Left lung (tissue), 10 donors: Measurements from ENCODE around the gene OR1J4. TPM values are rescaled to one million over a fixed set of nuclear protein-coding genes. Genes with fewer than 3 reads are reported as not detected.

Experiments used
- ATAC-seq: fragments of 200-7000 bp; cut with Tn5 transposase; one replicate; pipeline ENCODE4 v1.9.1; 2020; ENCODE audit warnings: moderate library complexity
- DNase-seq, 4 donors: peaks; one replicate each; pipeline ENCODE4 v3.0.0-alpha.2; 2013 to 2020
- H3K27ac ChIP-seq, 2 donors: fragments of 200-600 bp; sonication (generic) in 1 of 2; one replicate each; pipeline versions ENCODE4 v1.5.0 to v1.8.0; 2020 to 2021
- H3K27me3 ChIP-seq, 2 donors: fragments of 200-600 bp; sonication (generic) in 1 of 2; one replicate each; pipeline versions ENCODE4 v1.5.0 to v1.8.0; 2020 to 2021
- H3K36me3 ChIP-seq, 2 donors: fragments of 200-600 bp; sonication (generic) in 1 of 2; one replicate each; pipeline versions ENCODE4 v1.5.0 to v1.8.0; 2020 to 2021
- H3K4me1 ChIP-seq, 2 donors: fragments of 200-600 bp; one replicate each; pipeline ENCODE4 v1.8.0; 2021
- H3K4me3 ChIP-seq, 2 donors: fragments of 200-600 bp; sonication (generic) in 1 of 2; one replicate each; pipeline versions ENCODE4 v1.5.0 to v1.8.0; 2020 to 2021; ENCODE audit warnings: mild to moderate bottlenecking in 1 of 2
- H3K9me3 ChIP-seq, 2 donors: fragments of 200-600 bp; sonication (generic) in 1 of 2; one replicate each; pipeline versions ENCODE4 v1.5.0 to v1.8.0; 2020 to 2021
- intact Hi-C, 2 donors: fragments of 100-400 bp; cut with DNase I; formaldehyde crosslinking; loops; one replicate each; pipeline versions ENCODE4 v1.11.2 to v1.14.2; 2022
- polyA plus RNA-seq, 6 donors: library from polyadenylated mRNA; unstranded; fragments of 120-200 nt; gene quantifications; one replicate each; pipeline ENCODE4 v1.2.1, GENCODE V29; 2013; ENCODE audit not compliant: insufficient read length in 6 of 6
- total RNA-seq, 2 donors: library from RNA; stranded (reverse); fragmentation: NEBNext Ultra II Directional; extraction: Animal tissue kit (Norgen Biotek cat#: 25700); gene quantifications; one replicate each; pipeline ENCODE4 v1.2.1, GENCODE V29; 2021
- TF ChIP-seq, protein P1 (sequence below), 2 donors: fragments of 200-600 bp; sonication (generic) in 1 of 2; IDR thresholded peaks; one replicate each; pipeline versions ENCODE4 v1.5.0 to v1.8.0; 2021; ENCODE audit warnings: antibody characterized with exemption in 2 of 2
- donor health status: DM: no; HTN: yes; CAD: no.
- donor health status: DM: no; HTN: no; CAD: no.

OR1J4 gene
- total and polyA plus RNA-seq, 8 donors: not detected

- ATAC-seq (no peak), DNase-seq (no peak)
- intact Hi-C loops: no loop called here
- TF ChIP-seq, protein P1, sequence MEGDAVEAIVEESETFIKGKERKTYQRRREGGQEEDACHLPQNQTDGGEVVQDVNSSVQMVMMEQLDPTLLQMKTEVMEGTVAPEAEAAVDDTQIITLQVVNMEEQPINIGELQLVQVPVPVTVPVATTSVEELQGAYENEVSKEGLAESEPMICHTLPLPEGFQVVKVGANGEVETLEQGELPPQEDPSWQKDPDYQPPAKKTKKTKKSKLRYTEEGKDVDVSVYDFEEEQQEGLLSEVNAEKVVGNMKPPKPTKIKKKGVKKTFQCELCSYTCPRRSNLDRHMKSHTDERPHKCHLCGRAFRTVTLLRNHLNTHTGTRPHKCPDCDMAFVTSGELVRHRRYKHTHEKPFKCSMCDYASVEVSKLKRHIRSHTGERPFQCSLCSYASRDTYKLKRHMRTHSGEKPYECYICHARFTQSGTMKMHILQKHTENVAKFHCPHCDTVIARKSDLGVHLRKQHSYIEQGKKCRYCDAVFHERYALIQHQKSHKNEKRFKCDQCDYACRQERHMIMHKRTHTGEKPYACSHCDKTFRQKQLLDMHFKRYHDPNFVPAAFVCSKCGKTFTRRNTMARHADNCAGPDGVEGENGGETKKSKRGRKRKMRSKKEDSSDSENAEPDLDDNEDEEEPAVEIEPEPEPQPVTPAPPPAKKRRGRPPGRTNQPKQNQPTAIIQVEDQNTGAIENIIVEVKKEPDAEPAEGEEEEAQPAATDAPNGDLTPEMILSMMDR (IDR thresholded peaks at IDR 0.05): no peak
- Histone ChIP-seq H3K27ac (no peak overlapping the region), H3K36me3 (no peaks in the 10 kb centered on the region), H3K9me3 (peaks cover 0 to 4% of the 10 kb centered on the region in 2 donors), H3K4me3 (no peak overlapping the region), H3K27me3 (no peaks in the 10 kb centered on the region), H3K4me1 (no peaks in the 10 kb centered on the region)
These were observed 43.3 kb downstream of the OR1J4 start for GRCh38 chr9:122562134-122562760.

GRCh38 chr9:122567901-122568300 lies 49.0 kb downstream of the OR1J4 start:
- DNase-seq (no peak), ATAC-seq (no peak)
- Histone ChIP-seq H3K9me3 (peaks cover 0 to 4% of the 10 kb centered on the region in 2 donors), H3K36me3 (no peaks in the 10 kb centered on the region), H3K4me1 (no peaks in the 10 kb centered on the region), H3K27me3 (no peaks in the 10 kb centered on the region), H3K27ac (no peak overlapping the region), H3K4me3 (no peak overlapping the region)
- intact Hi-C loops: no loop called here
- TF ChIP-seq, protein P1 (IDR thresholded peaks at IDR 0.05): no peak

Other genes starting within 250 kb of the OR1J4 start
- 10 to 100 TPM; 12.9 to 16.3 TPM for gene PTGS1, start 148.1 kb upstream of the OR1J4 start, total RNA-seq
- gene PTGS1, start 148.1 kb upstream of the OR1J4 start, polyA plus RNA-seq: 1 to 10 TPM; 3.8 to 5.4 (median 4.3) TPM
- not detected for gene OR1J1, start 41.2 kb upstream of the OR1J4 start, total RNA-seq
- gene OR1J1, start 41.2 kb upstream of the OR1J4 start, polyA plus RNA-seq: not detected
- not detected for gene OR1J2, start 8.3 kb upstream of the OR1J4 start, total RNA-seq
- gene OR1J2, start 8.3 kb upstream of the OR1J4 start, polyA plus RNA-seq: not detected
- gene OR1N1, start 8.2 kb downstream of the OR1J4 start, total RNA-seq: not detected
- gene OR1N1, start 8.2 kb downstream of the OR1J4 start, polyA plus RNA-seq: not detected
- not detected for gene OR1N2, start 34.0 kb downstream of the OR1J4 start, total RNA-seq
- not detected for gene OR1N2, start 34.0 kb downstream of the OR1J4 start, polyA plus RNA-seq
- gene OR1L8, start 64.2 kb downstream of the OR1J4 start, total RNA-seq: not detected
- under 1 TPM; 0.10 to 0.52 (median 0.37) TPM for gene OR1L8, start 64.2 kb downstream of the OR1J4 start, polyA plus RNA-seq
- gene OR1Q1, start 95.6 kb downstream of the OR1J4 start, total RNA-seq: not detected
- gene OR1Q1, start 95.6 kb downstream of the OR1J4 start, polyA plus RNA-seq: under 1 TPM in 1 of 6 donors, not detected in 5; 0.21 TPM
- gene OR1B1, start 138.5 kb downstream of the OR1J4 start, total RNA-seq: under 1 TPM in 1 of 2 donors, not detected in 1; 0.29 TPM
- gene OR1B1, start 138.5 kb downstream of the OR1J4 start, polyA plus RNA-seq: under 1 TPM in 1 of 6 donors, not detected in 5; 0.20 TPM
- gene OR1L1, start 142.6 kb downstream of the OR1J4 start, total RNA-seq: not detected
- not detected for gene OR1L1, start 142.6 kb downstream of the OR1J4 start, polyA plus RNA-seq
- gene OR1L3, start 156.0 kb downstream of the OR1J4 start, total RNA-seq: not detected
- gene OR1L3, start 156.0 kb downstream of the OR1J4 start, polyA plus RNA-seq: not detected
- not detected for gene OR1L4, start 204.8 kb downstream of the OR1J4 start, total RNA-seq
- not detected for gene OR1L4, start 204.8 kb downstream of the OR1J4 start, polyA plus RNA-seq
- not detected for gene OR1L6, start 223.2 kb downstream of the OR1J4 start, total RNA-seq
- not detected for gene OR1L6, start 223.2 kb downstream of the OR1J4 start, polyA plus RNA-seq